ENCODE data around the gene TALDO1. TPM values are rescaled to one million over a fixed set of nuclear protein-coding genes. Genes with fewer than 3 reads are reported as not detected.

The TALDO1 gene
- total and polyA plus RNA-seq, 10 of the 15 experiments (the other 5 are each of a cell fraction or from before 2014, with no cell fraction given) = 121 to 302 (median 182) TPM

GRCh38 chr11:720017-720641 lies 27.1 kb upstream of the TALDO1 start:
- FAIRE-seq (no peak), DNase-seq (ENCODE audit: low read depth, low spot score) (no peak), ATAC-seq (no peak)
- 82% methylated on average over 35 of the region's 35 CpGs for WGBS (ENCODE audit: insufficient coverage, insufficient replicate concordance, low lambda C conversion rate, missing lambda C conversion rate)
- in situ Hi-C loops (cut with MboI) (loop anchor here (10.0 kb wide), 1 partner anchor 55 kb away; no protein-coding TSS in a partner anchor), intact Hi-C loops (cut with micrococcal nuclease; ENCODE audit: unreplicated experiment) (loop anchor here (2.0 to 5.0 kb wide), 2 partner anchors 23 to 103 kb away; partner anchors contain the start of gene IRF7)
- Histone ChIP-seq H2AFZ (ENCODE audit: control insufficient read depth, low read depth, low read length) (peak overlapping the region; percentile 64), H3K36me3 (ENCODE audit: control insufficient read depth in 2 of 2, insufficient read depth in 2 of 2, low read length in 1 of 2) (no peaks in the 10 kb centered on the region), H3K79me2 (ENCODE audit: control insufficient read depth, insufficient read depth, low read length) (no peaks in the 10 kb centered on the region), H3K4me2 (ENCODE audit: control insufficient read depth, insufficient read depth) (peak overlapping the region; percentile 74; the same call in 1 of the 2 replicates), H4K20me1 (ENCODE audit: control insufficient read depth, insufficient read depth) (no peaks in the 10 kb centered on the region), H3K4me1 (ENCODE audit: control insufficient read depth, insufficient read depth, low read length) (peaks cover 12% of the 10 kb centered on the region), H3K27me3 (replicated peaks in 1 of 2; ENCODE audit: control insufficient read depth in 2 of 2, insufficient read depth in 2 of 2, low read length in 1 of 2) (0 out of 4 replicates have a peak, but pooled peaks cover 0 to 3% of the 10 kb centered on the region in 2 experiments), H3K27ac (ENCODE audit: control insufficient read depth, insufficient read depth) (no peak overlapping the region), H3K9me3 (replicated peaks; ENCODE audit: control insufficient read depth, insufficient read depth, low read length) (no peaks in the 10 kb centered on the region; the same call in 2 of the 3 replicates), H3K9ac (ENCODE audit: control insufficient read depth, insufficient read depth, low read length) (no peak overlapping the region), H3K4me3 (no peak overlapping the region; the same call in 1 of the 2 replicates)
- ChIA-PET RAD21 (ENCODE audit: unreplicated experiment) (interaction anchor here (6.3 kb wide), 1 partner anchor 25 kb away, joined by 112 read pairs; the partner anchor contains the start of genes DEAF1 and TMEM80), CTCF (interaction anchor here (8.6 kb wide), 1 partner anchor 24 kb away, joined by 127 read pairs; the partner anchor contains the start of genes DEAF1 and TMEM80), SMC1A (ENCODE audit: uncharacterized antibody, unreplicated experiment) (interaction anchor here (2.7 kb wide), 1 partner anchor 23 kb away, joined by 30 read pairs; the partner anchor contains the start of gene TMEM80), POLR2A (interaction anchor here (8.2 kb wide), 1 partner anchor 25 kb away, joined by 72 read pairs; the partner anchor contains the start of genes DEAF1 and TMEM80)
- no peak for TF ChIP-seq NR2C1 (IDR thresholded peaks at IDR 0.05)
- no TSS peak for BruUV-seq (replicated peaks)

GRCh38 chr11:720642-721246 lies 26.5 kb upstream of the TALDO1 start:
- Histone ChIP-seq H4K20me1 (ENCODE audit: control insufficient read depth, insufficient read depth) (no peaks in the 10 kb centered on the region), H3K9me3 (replicated peaks; ENCODE audit: control insufficient read depth, insufficient read depth, low read length) (no peaks in the 10 kb centered on the region), H3K9ac (ENCODE audit: control insufficient read depth, insufficient read depth, low read length) (no peak overlapping the region), H3K27me3 (replicated peaks in 1 of 2; ENCODE audit: control insufficient read depth in 2 of 2, insufficient read depth in 2 of 2, low read length in 1 of 2) (0 out of 4 replicates have a peak, but pooled peaks cover 0 to 3% of the 10 kb centered on the region in 2 experiments), H3K4me1 (ENCODE audit: control insufficient read depth, insufficient read depth, low read length) (peaks cover 12% of the 10 kb centered on the region), H3K4me3 (peak overlapping the region; percentile 57), H3K4me2 (ENCODE audit: control insufficient read depth, insufficient read depth) (peak overlapping the region; percentile 84), H3K27ac (ENCODE audit: control insufficient read depth, insufficient read depth) (no peak overlapping the region), H3K36me3 (ENCODE audit: control insufficient read depth in 2 of 2, insufficient read depth in 2 of 2, low read length in 1 of 2) (no peaks in the 10 kb centered on the region), H2AFZ (ENCODE audit: control insufficient read depth, low read depth, low read length) (peak overlapping the region; percentile 64), H3K79me2 (ENCODE audit: control insufficient read depth, insufficient read depth, low read length) (no peaks in the 10 kb centered on the region)
- ATAC-seq (peak; percentile 79), DNase-seq (ENCODE audit: low read depth, low spot score) (no peak), FAIRE-seq (no peak)
- ChIA-PET CTCF (interaction anchor here (7.4 to 8.6 kb wide), 2 partner anchors 25 to 59 kb away, joined by 91 to 127 read pairs; partner anchors contain the start of genes DEAF1 and TMEM80), POLR2A (interaction anchor here (1.0 to 8.2 kb wide), 2 partner anchors 14 to 25 kb away, joined by 3 to 72 read pairs; partner anchors contain the start of genes DEAF1 and TMEM80), RAD21 (ENCODE audit: unreplicated experiment) (interaction anchor here (2.2 to 6.3 kb wide), 3 partner anchors 26 to 166 kb away, joined by 10 to 112 read pairs (median 22); partner anchors contain the start of genes DEAF1 and TMEM80), SMC1A (ENCODE audit: uncharacterized antibody, unreplicated experiment) (interaction anchor here (1.2 to 2.7 kb wide), 3 partner anchors 24 to 60 kb away, joined by 3 to 30 read pairs (median 3); partner anchors contain the start of gene TMEM80)
- in situ Hi-C loops (cut with MboI) = loop anchor here (10.0 kb wide), 1 partner anchor 56 kb away; no protein-coding TSS in a partner anchor
- intact Hi-C loops (cut with micrococcal nuclease; ENCODE audit: unreplicated experiment) = loop anchor here (2.0 to 5.0 kb wide), 2 partner anchors 24 to 103 kb away; partner anchors contain the start of gene IRF7
- no TSS peak for BruUV-seq (replicated peaks)
- WGBS (ENCODE audit: insufficient coverage, insufficient replicate concordance, low lambda C conversion rate, missing lambda C conversion rate) = 17% methylated on average over 20 of the region's 53 CpGs
- TF ChIP-seq YBX1 (IDR thresholded peaks at IDR 0.05) (no peak), CEBPZ (IDR thresholded peaks at IDR 0.05; ENCODE audit: low read depth, low read length) (no peak), IRF3 (IDR thresholded peaks at IDR 0.05) (no peak), ZNF24 (IDR thresholded peaks at IDR 0.05) (no peak), POU2F2 (IDR thresholded peaks at IDR 0.05; ENCODE audit: borderline replicate concordance, low read depth, low read length) (no peak), DPF2 (IDR thresholded peaks at IDR 0.05) (no peak), MYB (IDR thresholded peaks at IDR 0.05; ENCODE audit: borderline replicate concordance, low read depth, low read length) (no peak)

Data from GM12878 (cell line).